TTC549 (cell line): Measurements from ENCODE around the gene BACE1-AS.
"Not testable (repeated sequence)": the region's sequence is repeated elsewhere in the genome, so short reads cannot be mapped to it uniquely, and the experiment has no call there.

ENCODE experiments used
- FAIRE-seq: peaks from 2 replicates; lab custom pipeline; 2012; peaks lifted over from hg19 to GRCh38; lab: Jason Lieb, UNC

The BACE1-AS gene

GRCh38 chr11:117290809-117291396 is at the start of gene BACE1-AS:
Gene BACE1-AS (plus strand): TSS chr11:117291346.
- no peak for FAIRE-seq

DNA sequence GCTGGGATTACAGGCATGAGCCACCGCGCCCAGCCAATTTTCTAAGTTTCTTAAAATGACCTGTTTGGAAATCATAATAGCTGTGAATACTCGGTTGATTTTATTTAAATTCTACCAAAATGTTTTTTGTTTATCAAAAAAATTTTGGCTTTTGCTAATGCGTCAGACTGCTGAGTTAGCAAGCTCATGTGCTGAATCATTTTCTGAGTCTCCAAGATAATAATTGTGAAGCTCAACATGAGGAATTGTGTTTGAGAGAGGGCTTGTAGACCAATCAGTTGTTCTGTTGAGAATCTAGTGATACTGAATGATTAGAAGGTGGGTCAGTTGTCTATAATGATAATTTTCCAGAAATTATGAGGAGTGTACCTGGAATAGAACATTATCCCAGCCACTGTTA is 42.8 kb upstream of the BACE1-AS start:
- no peak for FAIRE-seq

DNA sequence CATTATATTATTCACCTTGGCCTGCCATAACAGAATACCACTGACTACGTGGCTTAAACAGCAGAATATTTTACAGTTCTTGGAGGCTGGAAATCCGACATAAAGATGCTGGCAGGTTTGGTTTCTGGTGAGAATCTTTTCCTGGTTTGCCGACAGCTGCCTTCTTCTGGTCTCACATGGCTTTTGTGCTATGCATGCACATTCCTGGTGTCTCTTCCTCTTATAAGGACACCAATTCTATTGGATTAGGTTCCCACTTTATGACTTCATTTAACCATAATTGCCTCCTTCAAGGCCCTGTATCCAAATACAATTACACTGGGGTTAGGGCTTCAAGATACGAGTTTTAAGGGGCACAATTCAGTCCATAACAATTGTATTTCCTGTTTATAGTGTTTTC is 41.6 kb upstream of the BACE1-AS start:
- no peak for FAIRE-seq

DNA sequence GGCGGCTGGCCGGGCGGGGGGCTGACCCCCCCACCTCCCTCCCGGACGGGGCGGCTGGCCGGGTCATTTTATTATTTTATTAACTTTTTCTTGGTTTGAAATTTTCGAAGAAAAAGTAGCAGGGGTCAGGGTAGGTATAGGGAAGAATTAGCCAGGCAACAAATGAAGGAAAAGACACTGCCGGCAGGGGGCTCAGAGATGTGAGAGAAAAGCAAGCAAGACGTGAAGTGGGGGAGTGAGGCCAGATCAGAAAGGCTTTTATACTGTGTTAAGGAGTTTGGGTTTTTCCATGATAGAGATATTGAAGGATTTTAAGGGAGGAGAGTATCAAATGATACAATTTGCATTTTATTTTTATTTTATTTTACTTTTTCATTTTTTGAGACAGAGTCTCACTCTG is 39.6 kb upstream of the BACE1-AS start:
- FAIRE-seq, result no peak

DNA sequence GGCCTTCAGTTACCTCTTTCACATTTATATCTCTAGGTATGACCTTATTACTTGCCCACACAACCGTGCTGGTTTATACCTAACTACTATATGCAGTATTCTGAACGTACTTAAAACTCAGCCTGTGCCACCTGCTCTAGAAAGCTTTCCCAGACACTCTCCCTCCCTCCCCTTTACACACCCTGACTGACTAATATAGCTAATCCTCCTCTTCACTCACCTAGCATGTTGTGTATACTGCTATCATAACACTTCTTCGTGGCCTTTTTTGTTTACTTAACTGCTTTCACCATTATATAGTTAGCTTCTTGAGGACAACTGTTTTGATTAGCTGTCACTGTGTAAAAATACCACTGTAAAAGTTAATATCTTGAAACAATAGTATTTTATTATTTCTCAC is 35.2 kb upstream of the BACE1-AS start:
- FAIRE-seq, result no peak

DNA sequence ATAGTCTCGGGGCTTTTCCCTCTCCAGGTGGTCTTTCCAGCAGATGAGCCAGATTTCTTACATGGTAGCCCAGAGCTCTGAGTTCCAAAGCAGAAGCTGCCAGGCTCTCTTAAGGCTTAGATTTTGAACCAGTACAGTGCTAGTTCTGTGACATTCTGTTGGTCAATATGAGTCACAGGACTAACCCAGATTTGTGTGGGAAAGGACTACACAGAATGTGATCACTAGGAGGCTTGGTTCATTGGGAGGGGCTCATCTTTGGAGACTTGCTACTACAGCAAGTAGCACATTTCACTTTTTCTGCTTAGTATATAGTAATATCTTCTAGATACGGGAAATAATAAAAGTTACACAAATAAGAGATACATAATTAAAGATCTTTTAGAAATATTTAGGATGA is 34.6 kb upstream of the BACE1-AS start:
- no peak for FAIRE-seq

- no peak for FAIRE-seq
Measured at GRCh38 chr11:117258576-117258975, 32.6 kb upstream of the BACE1-AS start.

DNA sequence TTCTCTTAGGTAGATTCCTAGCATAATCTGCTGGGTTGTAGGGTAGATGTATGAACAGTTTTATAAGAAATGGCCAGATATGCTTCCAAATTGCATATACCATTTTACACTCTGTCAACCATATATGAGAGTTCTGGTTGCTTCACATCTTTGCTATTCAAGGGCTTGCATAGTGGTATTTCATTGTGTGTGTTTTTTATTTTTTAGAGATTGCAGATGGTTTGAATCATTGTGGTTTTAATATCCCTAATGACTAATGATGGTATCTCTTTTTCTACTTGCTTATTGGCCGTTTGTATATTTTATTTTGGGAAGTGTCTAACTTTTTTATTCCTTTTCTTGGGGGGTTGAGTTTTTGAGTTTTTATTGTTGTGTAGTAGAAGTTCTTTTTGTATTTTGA is 31.7 kb upstream of the BACE1-AS start:
- FAIRE-seq, result no peak

GRCh38 chr11:117264624-117265323 is 26.4 kb upstream of the BACE1-AS start:
- not testable (repeated sequence) for FAIRE-seq

DNA sequence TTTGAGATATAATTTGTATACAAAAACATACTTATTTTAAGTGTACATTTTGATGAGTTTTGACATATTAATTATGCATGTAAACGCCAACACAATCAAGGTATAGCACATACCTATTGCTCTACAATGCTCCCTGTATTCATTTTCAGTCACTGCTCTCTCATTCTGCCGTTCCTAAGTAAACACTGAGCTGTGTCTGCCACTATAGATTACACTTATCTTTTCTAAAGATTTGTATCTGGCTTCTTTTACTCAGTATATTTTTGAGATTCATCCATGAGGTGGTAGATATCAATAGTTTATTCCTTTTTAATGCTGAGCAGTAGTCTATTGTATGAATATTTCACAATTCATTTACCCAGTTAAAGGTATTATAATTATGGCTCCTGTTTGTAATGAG is 25.4 kb upstream of the BACE1-AS start:
- no peak for FAIRE-seq

DNA sequence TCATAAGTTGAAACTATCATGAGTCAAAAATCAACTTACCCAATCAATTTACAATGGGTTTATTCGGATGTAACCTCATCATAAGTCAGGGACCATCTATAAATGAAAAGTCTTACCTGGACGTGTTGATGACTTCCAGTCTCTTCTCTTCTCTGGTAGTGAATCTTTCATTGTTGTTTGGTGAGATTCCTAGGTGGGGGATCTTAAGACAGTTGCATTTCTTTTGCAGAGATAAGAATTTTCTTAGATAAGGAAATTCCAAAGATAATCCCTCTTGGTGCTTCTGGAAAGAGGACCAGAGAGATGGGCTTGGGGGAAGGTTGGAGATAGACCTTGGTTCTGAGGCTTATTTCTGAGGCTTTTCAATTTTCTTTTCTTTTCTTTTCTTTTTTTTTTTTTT is 21.3 kb upstream of the BACE1-AS start:
- FAIRE-seq, result no peak

DNA sequence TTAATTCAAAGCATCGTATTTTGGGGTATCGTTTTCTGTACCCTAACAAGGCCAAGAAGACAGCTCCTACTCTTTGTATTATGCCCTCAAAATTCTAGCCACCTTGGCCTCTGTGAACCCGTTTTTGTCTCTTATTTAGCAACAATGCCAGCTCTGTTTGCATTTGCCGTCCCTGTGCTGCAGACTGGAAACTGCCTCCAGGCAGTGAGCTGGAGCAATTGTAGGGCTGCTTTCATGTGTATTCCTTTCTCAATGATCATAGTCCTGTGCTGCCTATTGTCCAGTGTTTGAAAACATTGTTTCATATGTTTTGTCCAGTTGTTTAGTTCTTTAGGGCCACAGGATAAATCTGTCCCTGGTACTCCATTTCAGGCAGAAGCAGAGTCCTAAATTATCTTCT is 19.9 kb upstream of the BACE1-AS start:
- FAIRE-seq, result no peak

GRCh38 chr11:117272175-117272574 is 19.0 kb upstream of the BACE1-AS start:
- FAIRE-seq, result not testable (repeated sequence)

GRCh38 chr11:117273550-117274289 is 17.4 kb upstream of the BACE1-AS start:
- no peak for FAIRE-seq

DNA sequence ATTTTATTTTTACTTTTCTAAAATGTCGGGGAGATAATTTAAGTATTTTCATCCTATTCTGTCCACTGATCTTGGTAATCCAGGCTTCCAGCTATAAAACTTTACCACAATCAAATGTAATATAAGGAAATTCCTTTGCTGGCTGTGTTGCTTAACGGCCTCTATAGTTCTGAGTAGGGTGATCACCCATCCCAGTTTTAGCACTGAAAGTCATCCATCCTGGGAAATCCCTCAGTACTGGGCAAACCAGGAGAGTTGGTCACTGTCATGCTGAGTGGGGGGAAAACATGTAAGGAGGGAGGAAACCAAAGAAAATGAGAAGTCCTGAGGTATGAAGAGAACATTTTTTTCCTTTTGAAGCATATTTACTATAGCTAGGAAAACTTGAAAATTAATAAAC is 12.8 kb upstream of the BACE1-AS start:
- FAIRE-seq, result no peak

- no peak for FAIRE-seq
Measured at GRCh38 chr11:117279711-117280376, 11.3 kb upstream of the BACE1-AS start.

DNA sequence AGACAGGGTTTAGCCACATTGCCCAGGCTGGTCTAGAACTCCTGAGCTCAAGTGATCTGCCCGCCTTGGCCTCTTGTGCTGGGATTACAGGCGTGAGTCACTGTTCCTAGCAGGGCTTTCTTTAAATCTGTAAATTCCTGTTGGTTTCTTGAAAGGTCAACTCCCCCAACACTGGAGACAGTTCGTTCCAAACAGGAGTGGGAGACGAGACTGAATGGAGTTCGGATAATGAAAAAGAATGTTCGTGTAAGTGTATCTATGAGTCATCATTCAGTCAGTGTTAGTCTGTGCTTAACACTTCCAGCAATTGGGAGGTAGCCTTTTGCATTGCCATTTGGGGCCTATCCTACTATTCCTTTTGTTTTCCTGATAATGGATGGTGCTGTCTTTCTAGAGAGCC is 10.0 kb upstream of the BACE1-AS start:
- no peak for FAIRE-seq

GRCh38 chr11:117281869-117282268 is 9.3 kb upstream of the BACE1-AS start:
- no peak for FAIRE-seq

DNA sequence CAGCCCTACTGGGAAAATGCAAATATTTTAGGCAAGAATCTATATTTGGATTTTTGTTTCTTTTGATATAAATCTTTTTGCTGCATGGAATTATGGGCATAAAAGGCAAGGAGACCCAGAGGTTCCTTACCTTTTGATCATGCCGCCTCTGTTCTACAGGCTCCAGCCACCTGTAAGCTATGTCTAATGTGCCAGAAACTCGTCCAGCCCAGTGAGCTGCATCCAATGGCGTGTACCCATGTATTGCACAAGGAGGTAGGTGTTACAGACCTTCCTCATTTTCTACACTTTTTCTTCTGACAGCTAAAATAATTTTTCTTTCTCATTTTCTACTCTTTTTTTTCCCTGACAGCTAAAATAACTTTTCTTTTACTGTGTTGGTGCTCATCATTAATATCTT is 8.2 kb upstream of the BACE1-AS start:
- FAIRE-seq, result no peak

DNA sequence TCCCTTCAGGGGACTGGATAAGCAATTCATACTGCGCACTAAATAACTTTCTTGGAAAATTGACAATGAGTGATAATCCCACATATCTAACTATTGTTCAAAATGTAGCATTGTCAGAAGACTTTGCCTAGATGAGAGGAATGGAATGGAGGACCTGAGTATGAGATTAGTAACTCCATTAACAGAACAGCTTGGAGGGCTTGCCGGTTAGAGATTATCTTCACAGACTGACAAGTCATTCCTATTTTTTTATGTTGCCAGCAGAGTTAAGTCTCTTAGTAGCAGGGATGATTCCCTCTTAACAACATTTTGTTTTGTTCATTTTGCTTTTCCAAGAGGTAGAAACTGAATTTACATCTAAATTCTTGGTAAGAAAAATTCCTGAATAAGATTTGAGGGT is 7.1 kb upstream of the BACE1-AS start:
- no peak for FAIRE-seq

- no peak for FAIRE-seq
Measured at GRCh38 chr11:117286588-117286987, 4.6 kb upstream of the BACE1-AS start.

GRCh38 chr11:117287668-117288067 is 3.5 kb upstream of the BACE1-AS start:
- FAIRE-seq, result no peak

DNA sequence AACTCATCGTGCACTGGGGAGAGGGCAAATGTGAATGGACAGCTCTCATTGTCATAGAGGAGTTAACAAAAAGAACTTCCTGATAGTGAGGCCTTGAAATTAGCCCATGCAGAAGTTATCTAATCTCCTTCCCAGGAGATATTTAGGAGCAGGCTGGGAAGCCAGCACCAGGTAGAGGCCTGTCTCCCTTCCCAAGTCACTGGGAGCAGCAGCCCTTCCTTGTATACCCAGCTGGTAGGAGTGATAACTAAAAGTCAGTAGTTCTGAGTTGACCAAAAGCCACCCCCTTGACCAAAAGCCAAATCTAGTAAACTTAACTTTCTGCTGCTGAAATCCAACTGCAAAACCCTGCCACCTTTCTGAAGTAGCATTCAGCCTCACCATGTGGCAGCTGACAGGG is 1.4 kb upstream of the BACE1-AS start:
- FAIRE-seq, result no peak
